HG03025 (cell line): ENCODE results near the gene TXK.
A peak's percentile ranks its signal among the peaks of the same experiment; 100 is the strongest.
"Not testable (repeated sequence)": the region's sequence is repeated elsewhere in the genome, so short reads cannot be mapped to it uniquely, and the experiment has no call there.

Experiments used
- ATAC-seq: cut with Tn5 transposase; IDR thresholded peaks from one replicate; pipeline ENCODE4 v1.9.1; 2021; ENCODE audit warnings: mild to moderate bottlenecking, moderate library complexity; ENCODE audit not compliant: unreplicated experiment, low FRiP score

The TXK gene

DNA sequence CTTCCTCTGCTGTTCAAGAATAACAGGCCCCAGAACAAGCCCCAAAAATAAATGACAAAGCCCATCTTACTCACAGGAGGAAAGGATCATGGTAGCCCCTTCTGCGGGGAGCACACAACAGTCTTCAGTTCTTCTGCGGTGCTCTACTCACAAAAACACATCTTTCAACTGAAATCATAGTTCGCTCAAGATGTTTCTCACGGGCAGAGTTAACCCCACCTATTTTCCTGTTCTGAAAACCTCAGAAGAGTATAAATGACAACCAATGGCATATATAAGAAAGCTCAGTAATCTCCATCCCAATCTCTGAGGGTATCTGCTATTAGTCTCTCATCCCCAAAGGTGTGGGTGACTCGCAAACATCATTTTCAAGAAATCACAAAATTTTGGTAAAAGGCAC, at the start of gene TXK:
Gene TXK (minus strand): TSS at position 170 of the 400 bp plus-strand sequence. CDS start 80 bp downstream, at position 90.
- ATAC-seq = no peak

DNA sequence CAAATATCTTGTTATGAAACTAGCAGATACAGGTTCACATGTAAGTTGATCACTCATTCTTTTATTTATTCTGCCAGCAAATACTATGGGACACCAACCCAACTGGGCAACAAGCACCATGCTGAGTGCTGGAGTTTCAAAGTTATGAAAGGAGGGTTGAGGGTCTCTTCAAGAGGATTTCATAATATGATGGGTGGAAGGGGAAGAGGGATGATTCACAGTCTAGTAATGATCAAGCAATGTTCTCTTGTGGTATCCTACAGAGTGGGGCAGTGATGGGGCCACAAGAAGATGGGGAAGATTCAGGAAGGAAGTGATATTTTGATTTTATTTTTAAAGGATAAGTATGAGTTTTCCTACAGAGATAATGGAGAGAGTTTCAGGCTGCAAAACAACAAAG, 46.2 kb upstream of the TXK start:
- no peak for ATAC-seq

DNA sequence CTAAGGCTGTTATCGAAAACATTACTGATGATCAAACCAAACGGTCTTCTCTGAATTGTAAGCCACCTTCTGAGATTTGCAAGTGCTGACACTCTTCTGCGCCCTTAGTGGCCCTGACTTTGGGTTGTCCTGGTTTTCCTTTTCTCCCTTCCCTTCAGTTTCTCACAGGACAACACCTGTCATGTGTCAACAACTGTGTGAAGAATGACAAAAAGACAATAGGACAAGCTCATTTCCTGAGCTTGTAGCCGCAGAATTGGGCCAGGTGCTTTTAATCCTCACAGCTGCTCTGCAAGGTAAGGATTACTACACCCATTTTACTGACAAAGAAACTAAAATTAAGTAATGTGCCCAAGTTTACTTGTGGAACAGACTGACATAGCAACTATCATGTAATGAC, 44.9 kb upstream of the TXK start:
- ATAC-seq = no peak

GRCh38 chr4:48175806-48176205, 41.8 kb upstream of the TXK start:
- ATAC-seq = no peak

GRCh38 chr4:48175328-48175727, 41.3 kb upstream of the TXK start:
- ATAC-seq = no peak

GRCh38 chr4:48173056-48173991, 39.3 kb upstream of the TXK start:
- ATAC-seq = peak; percentile 51

- no peak for ATAC-seq
These were observed 38.6 kb upstream of the TXK start for GRCh38 chr4:48172651-48173050.

DNA sequence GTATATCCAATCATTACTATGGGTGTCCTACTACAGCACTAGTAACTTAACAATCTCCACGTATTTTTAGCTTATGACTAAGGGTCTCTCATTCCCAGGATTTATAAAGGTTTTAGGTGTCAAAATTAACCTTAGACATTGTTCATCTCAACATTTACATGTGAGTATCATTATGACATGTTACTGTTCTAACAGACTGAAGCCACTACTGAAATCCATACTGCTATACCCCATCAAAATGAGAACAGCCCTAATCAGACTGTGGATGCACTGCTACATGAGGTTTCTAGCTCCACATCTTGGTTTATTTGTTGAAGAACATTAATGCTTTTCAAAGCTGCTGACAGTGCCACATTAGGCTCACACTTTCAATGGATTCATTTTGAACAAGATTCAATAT, 35.6 kb upstream of the TXK start:
- ATAC-seq = no peak

- ATAC-seq = no peak
These were observed 33.7 kb upstream of the TXK start for GRCh38 chr4:48167538-48168263.

- not testable (repeated sequence) for ATAC-seq
These were observed 30.5 kb upstream of the TXK start for GRCh38 chr4:48164561-48164960.

- no peak for ATAC-seq
These were observed 29.7 kb upstream of the TXK start for GRCh38 chr4:48163746-48164145.

DNA sequence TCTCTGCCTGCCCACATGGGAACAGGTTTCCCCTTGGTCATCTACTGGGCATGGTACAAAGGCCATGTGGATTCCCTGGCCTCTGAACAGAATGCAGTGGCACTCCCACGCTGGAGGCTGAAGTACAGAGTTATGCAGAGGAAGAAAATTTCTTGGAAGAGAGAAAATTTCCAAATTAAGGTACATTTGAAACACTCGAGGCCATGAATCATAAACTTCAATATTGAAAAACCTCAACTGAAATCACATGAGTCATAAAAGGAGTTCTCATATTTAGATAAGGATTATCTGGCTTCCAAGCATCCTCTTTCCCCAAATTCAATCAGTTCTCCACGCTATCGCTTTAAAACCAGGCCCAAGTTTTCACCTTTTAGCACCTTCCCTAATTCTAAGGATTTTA, 28.1 kb upstream of the TXK start:
- ATAC-seq = no peak

GRCh38 chr4:48157271-48157670, 23.2 kb upstream of the TXK start:
- ATAC-seq = no peak

DNA sequence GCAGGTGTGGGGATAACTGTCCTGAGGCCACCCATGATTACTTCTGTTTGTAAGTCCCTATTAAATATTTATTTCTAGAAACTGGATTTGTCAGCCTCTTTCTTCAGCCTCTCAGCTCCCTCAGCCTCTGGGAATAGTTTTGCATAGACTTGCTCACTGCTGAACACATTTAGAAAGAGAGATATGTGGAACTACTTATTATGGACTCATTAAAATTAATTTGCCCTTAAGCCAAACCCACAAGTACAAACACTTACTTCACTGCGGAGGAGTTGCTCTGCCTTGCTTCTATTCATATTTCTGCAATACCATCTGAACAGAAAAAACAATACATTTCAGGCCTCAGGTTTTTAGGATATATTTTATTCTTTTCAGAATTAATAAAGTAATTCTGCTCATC, 22.4 kb upstream of the TXK start:
- no peak for ATAC-seq

GRCh38 chr4:48153791-48154550, 19.9 kb upstream of the TXK start:
- no peak for ATAC-seq

GRCh38 chr4:48152259-48152658, 18.2 kb upstream of the TXK start:
- no peak for ATAC-seq

- ATAC-seq = no peak
These were observed 15.8 kb upstream of the TXK start for GRCh38 chr4:48149827-48150370.

GRCh38 chr4:48147621-48148020, 13.6 kb upstream of the TXK start:
- no peak for ATAC-seq

GRCh38 chr4:48141048-48141447, 7.0 kb upstream of the TXK start:
- no peak for ATAC-seq

DNA sequence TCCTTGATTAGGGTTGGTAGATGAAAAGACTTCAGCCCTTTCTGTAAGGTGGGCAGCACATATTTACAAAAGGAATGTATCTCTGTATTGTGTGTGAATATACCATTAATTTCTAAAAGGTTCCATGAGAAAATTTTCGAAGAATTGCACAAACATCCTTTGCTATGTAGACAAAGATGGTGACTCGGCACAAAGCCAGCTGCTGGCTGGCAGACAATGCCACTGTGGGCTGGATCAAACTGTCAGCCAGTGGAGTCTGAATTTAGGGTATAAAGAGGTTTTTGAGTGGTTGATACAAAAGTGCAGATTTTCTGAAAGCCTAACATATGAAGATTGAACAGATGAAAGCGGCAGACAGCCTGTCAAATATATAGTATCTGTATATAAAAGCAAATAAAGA, 5.6 kb upstream of the TXK start:
- no peak for ATAC-seq

- ATAC-seq = no peak
These were observed 4.9 kb upstream of the TXK start for GRCh38 chr4:48138936-48139335.
